Astrocyte (in vitro differentiated cells and primary cell): ENCODE data around the gene POU3F3.

Source experiments
- EZH2 ChIP-seq: IDR thresholded peaks from 2 replicates; pipeline ENCODE4 v1.6.1; 2012; ENCODE audit warnings: mild to moderate bottlenecking, low read length, inconsistent platforms; ENCODE audit not compliant: insufficient read depth
- TF ChIP-seq, protein P1 (sequence below): IDR thresholded peaks from 2 replicates; pipeline ENCODE4 v1.5.1; 2011; ENCODE audit warnings: low read depth, mild to moderate bottlenecking, inconsistent platforms, low read length, moderate library complexity; ENCODE audit not compliant: insufficient read depth

- TF ChIP-seq, protein P1, sequence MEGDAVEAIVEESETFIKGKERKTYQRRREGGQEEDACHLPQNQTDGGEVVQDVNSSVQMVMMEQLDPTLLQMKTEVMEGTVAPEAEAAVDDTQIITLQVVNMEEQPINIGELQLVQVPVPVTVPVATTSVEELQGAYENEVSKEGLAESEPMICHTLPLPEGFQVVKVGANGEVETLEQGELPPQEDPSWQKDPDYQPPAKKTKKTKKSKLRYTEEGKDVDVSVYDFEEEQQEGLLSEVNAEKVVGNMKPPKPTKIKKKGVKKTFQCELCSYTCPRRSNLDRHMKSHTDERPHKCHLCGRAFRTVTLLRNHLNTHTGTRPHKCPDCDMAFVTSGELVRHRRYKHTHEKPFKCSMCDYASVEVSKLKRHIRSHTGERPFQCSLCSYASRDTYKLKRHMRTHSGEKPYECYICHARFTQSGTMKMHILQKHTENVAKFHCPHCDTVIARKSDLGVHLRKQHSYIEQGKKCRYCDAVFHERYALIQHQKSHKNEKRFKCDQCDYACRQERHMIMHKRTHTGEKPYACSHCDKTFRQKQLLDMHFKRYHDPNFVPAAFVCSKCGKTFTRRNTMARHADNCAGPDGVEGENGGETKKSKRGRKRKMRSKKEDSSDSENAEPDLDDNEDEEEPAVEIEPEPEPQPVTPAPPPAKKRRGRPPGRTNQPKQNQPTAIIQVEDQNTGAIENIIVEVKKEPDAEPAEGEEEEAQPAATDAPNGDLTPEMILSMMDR: no peak
- no peak for TF ChIP-seq EZH2
Measured at GRCh38 chr2:104871649-104871971, 17.7 kb downstream of the POU3F3 start.
